ENCODE measurements around the gene PTPN3. TPM values are rescaled to one million over a fixed set of nuclear protein-coding genes. Genes with fewer than 3 reads are reported as not detected.

PTPN3 gene
- polyA plus RNA-seq, 3 donors = not detected

DNA sequence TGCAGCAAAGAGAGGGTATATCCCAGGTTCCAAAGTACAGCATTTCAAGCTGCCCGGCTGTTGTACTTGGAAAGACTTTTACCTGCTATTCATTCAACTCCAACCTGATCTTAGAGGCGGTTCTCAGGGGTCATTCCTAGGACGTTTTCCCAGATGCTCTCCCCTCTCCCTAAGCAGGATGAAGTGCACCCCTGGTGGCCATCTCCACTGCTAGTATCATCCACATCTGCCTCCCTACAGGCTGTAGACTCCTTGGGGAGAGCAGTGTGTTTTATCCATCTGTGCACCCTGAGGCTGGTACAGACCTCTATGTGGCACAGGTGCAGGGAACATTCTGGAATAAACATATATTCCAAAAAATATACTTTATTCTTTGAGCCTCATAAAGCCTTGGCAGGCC, 56.8 kb downstream of the PTPN3 start:
- Histone ChIP-seq H3K36me3 (replicated peaks in 1 of 2; ENCODE audit: control insufficient read depth in 1 of 2, insufficient read depth in 2 of 2, low read length in 2 of 2) (no peaks in the 10 kb centered on the region), H3K4me2 (replicated peaks; ENCODE audit: extremely low read depth, low read length, poor library complexity, severe bottlenecking) (no peak overlapping the region), H3K4me3 (replicated peaks in 1 of 3; ENCODE audit: low read depth in 2 of 3, low read length in 3 of 3) (no peak overlapping the region), H3K9ac (ENCODE audit: insufficient read depth, low read length, poor library complexity, severe bottlenecking) (no peak overlapping the region), H3K27me3 (ENCODE audit: control insufficient read depth in 2 of 2, insufficient read depth in 2 of 2, low read length in 2 of 2) (peaks cover 51 to 60% of the 10 kb centered on the region in 2 donors), H2AFZ (ENCODE audit: insufficient read depth, low read depth, low read length, poor library complexity, severe bottlenecking) (no peak overlapping the region), H3K79me2 (ENCODE audit: insufficient read depth, low read length) (no peaks in the 10 kb centered on the region), H3K27ac (ENCODE audit: low read depth in 1 of 2, low read length in 2 of 2) (no peak overlapping the region), H3K9me3 (replicated peaks in 1 of 2; ENCODE audit: control insufficient read depth in 1 of 2, insufficient read depth in 1 of 2, low read length in 2 of 2) (peaks cover 5 to 6% of the 10 kb centered on the region in 2 donors), H4K20me1 (ENCODE audit: insufficient read depth, low read length) (no peaks in the 10 kb centered on the region), H3K4me1 (ENCODE audit: control insufficient read depth in 1 of 2, insufficient read depth in 2 of 2, low read length in 2 of 2) (peaks cover 5 to 14% of the 10 kb centered on the region in 2 donors)
- Mint-ChIP-seq H3K27ac (peak overlapping the region in 2 of 7 donors; percentile 3 to 46), H3K27me3 (ENCODE audit: low read depth in 3 of 3) (peaks cover 40 to 71% (median 69%) of the 10 kb centered on the region in 3 donors), H3K36me3 (no peaks in the 10 kb centered on the region), H3K4me3 (peak overlapping the region in 1 of 2 donors; percentile 28), H3K9me3 (peaks cover 0 to 14% (median 8%) of the 10 kb centered on the region in 7 donors), H3K4me1 (peaks cover 14% of the 10 kb centered on the region)
- WGBS (ENCODE audit: insufficient coverage) = 60% methylated on average over 2 of the region's 3 CpGs
- DNase-seq = no peak
- TF ChIP-seq CTCF (IDR thresholded peaks at IDR 0.05) = no peak
- intact Hi-C loops (cut with micrococcal nuclease) = no loop called here

DNA sequence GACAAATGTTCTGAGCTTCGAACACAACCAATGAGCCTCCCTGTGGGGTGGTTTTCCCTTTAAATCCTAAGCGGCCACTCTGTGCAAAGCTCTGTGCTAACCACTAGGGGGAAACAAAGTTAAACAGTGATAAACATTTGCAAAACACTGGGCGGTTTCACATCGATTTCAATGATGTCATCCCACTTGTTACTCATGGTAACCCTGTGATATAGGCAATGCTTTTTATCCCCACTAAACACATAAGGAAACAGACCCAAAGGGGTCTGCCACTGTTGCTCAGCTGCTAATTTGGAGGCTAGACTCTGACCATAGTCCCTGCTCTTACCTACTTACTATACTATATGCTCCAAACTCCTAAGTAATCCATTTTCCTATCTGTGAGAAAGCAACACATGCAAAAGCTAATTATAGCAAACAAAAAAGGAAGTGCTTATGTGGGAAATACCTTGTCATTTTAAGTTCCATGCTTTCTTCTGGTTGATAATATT, 57.3 kb downstream of the PTPN3 start:
- no peak overlapping the region for H2AFZ ChIP-seq (ENCODE audit: insufficient read depth, low read depth, low read length, poor library complexity, severe bottlenecking)
- peaks cover 35 to 67% (median 64%) of the 10 kb centered on the region in 3 donors for H3K27me3 Mint-ChIP-seq (ENCODE audit: low read depth in 3 of 3)
- no peaks in the 10 kb centered on the region for H3K79me2 ChIP-seq (ENCODE audit: insufficient read depth, low read length)
- H3K4me1 Mint-ChIP-seq = peaks cover 14% of the 10 kb centered on the region
- H3K9me3 Mint-ChIP-seq = peaks cover 0 to 14% (median 8%) of the 10 kb centered on the region in 7 donors
- intact Hi-C loops (cut with micrococcal nuclease) = no loop called here
- no peak overlapping the region for H3K4me3 ChIP-seq (replicated peaks in 1 of 3; ENCODE audit: low read depth in 2 of 3, low read length in 3 of 3)
- WGBS (ENCODE audit: insufficient coverage) = 0% methylated on average over 4 of the region's 4 CpGs
- no peak overlapping the region for H3K27ac ChIP-seq (ENCODE audit: low read depth in 1 of 2, low read length in 2 of 2)
- H3K36me3 Mint-ChIP-seq = no peaks in the 10 kb centered on the region
- DNase-seq = peak; percentile 6 to 37 (median 24)
- H3K4me3 Mint-ChIP-seq = peak overlapping the region in 1 of 2 donors; percentile 37
- no peak overlapping the region for H3K9ac ChIP-seq (ENCODE audit: insufficient read depth, low read length, poor library complexity, severe bottlenecking)
- peaks cover 48 to 56% of the 10 kb centered on the region in 2 donors for H3K27me3 ChIP-seq (ENCODE audit: control insufficient read depth in 2 of 2, insufficient read depth in 2 of 2, low read length in 2 of 2)
- peak; percentile 59 for TF ChIP-seq CTCF (IDR thresholded peaks at IDR 0.05)
- H4K20me1 ChIP-seq (ENCODE audit: insufficient read depth, low read length) = no peaks in the 10 kb centered on the region
- peak overlapping the region in 2 of 7 donors; percentile 46 to 53 for H3K27ac Mint-ChIP-seq
- no peak overlapping the region for H3K4me2 ChIP-seq (replicated peaks; ENCODE audit: extremely low read depth, low read length, poor library complexity, severe bottlenecking)
- H3K4me1 ChIP-seq (ENCODE audit: control insufficient read depth in 1 of 2, insufficient read depth in 2 of 2, low read length in 2 of 2) = peaks cover 5 to 14% of the 10 kb centered on the region in 2 donors
- no peaks in the 10 kb centered on the region for H3K36me3 ChIP-seq (replicated peaks in 1 of 2; ENCODE audit: control insufficient read depth in 1 of 2, insufficient read depth in 2 of 2, low read length in 2 of 2)
- peaks cover 5 to 6% of the 10 kb centered on the region in 2 donors for H3K9me3 ChIP-seq (replicated peaks in 1 of 2; ENCODE audit: control insufficient read depth in 1 of 2, insufficient read depth in 1 of 2, low read length in 2 of 2)

Measured in CD14-positive monocyte (primary cell).